HEK293T (cell line): Measurements from ENCODE around the gene METTL3.

Experiments
- ARNT ChIP-seq: fragments of 450-650 bp; IDR thresholded peaks from 2 replicates; pipeline ENCODE4 v1.6.1; 2017; ENCODE audit warnings: mild to moderate bottlenecking
- BHLHE40 ChIP-seq: fragments of 450-650 bp; IDR thresholded peaks from 2 replicates; pipeline ENCODE4 v1.6.1; 2016; ENCODE audit warnings: mild to moderate bottlenecking, moderate library complexity, borderline replicate concordance
- ELF4 ChIP-seq: fragments of 450-650 bp; IDR thresholded peaks from 2 replicates; pipeline ENCODE4 v1.6.1; 2017; ENCODE audit warnings: antibody characterized with exemption
- FOXA1 ChIP-seq: fragments of 450-650 bp; IDR thresholded peaks from 2 replicates; pipeline ENCODE4 v1.6.1; 2016; ENCODE audit warnings: mild to moderate bottlenecking
- FOXK2 ChIP-seq: fragments of 450-650 bp; IDR thresholded peaks from 2 replicates; pipeline ENCODE4 v1.6.1; 2016; ENCODE audit warnings: mild to moderate bottlenecking
- FOXM1 ChIP-seq: fragments of 450-650 bp; IDR thresholded peaks from 2 replicates; pipeline ENCODE4 v1.6.1; 2017; ENCODE audit warnings: mild to moderate bottlenecking, borderline replicate concordance
- HDGF ChIP-seq: fragments of 450-650 bp; IDR thresholded peaks from 2 replicates; pipeline ENCODE4 v1.6.1; 2017; ENCODE audit warnings: antibody characterized with exemption, borderline replicate concordance
- L3MBTL2 ChIP-seq: fragments of 450-650 bp; conservative IDR thresholded peaks from 2 replicates; pipeline ENCODE4 v1.6.1; 2016; ENCODE audit warnings: mild to moderate bottlenecking
- LEF1 ChIP-seq: fragments of 450-650 bp; IDR thresholded peaks from 2 replicates; pipeline ENCODE4 v1.6.1; 2017; ENCODE audit warnings: mild to moderate bottlenecking, borderline replicate concordance
- NFRKB ChIP-seq: fragments of 450-650 bp; IDR thresholded peaks from 2 replicates; pipeline ENCODE4 v1.6.1; 2016; ENCODE audit warnings: mild to moderate bottlenecking, moderate library complexity
- PKNOX1 ChIP-seq: fragments of 450-650 bp; IDR thresholded peaks from 2 replicates; pipeline ENCODE4 v1.6.1; 2016
- SP1 ChIP-seq: fragments of 450-650 bp; IDR thresholded peaks from 2 replicates; pipeline ENCODE4 v1.6.1; 2017
- SUZ12 ChIP-seq: fragments of 450-650 bp; IDR thresholded peaks from 2 replicates; pipeline ENCODE4 v1.6.1; 2016; ENCODE audit warnings: mild to moderate bottlenecking
- TARDBP ChIP-seq: fragments of 450-650 bp; IDR thresholded peaks from 2 replicates; pipeline ENCODE4 v1.6.1; 2016

- no peak for TF ChIP-seq FOXK2
- no peak for TF ChIP-seq SUZ12
- no peak for TF ChIP-seq ARNT
- no peak for TF ChIP-seq HDGF
- no peak for TF ChIP-seq PKNOX1
- no peak for TF ChIP-seq SP1
- no peak for TF ChIP-seq FOXM1
- TF ChIP-seq ELF4, result no peak
- no peak for TF ChIP-seq TARDBP
- no peak for TF ChIP-seq BHLHE40
- no peak for TF ChIP-seq LEF1
- TF ChIP-seq FOXA1, result no peak
- TF ChIP-seq L3MBTL2, result no peak
- TF ChIP-seq NFRKB, result no peak
Measured at GRCh38 chr14:21539189-21539940, 28.2 kb upstream of the METTL3 start.
